Esophagus muscularis mucosa (tissue), 3 donors: Measurements from ENCODE around the gene PBLD.

Experiments
- CTCF ChIP-seq, 3 experiments: fragments of 200-600 bp in 2 of 3; fragments of 450-650 bp in 1 of 3; sonication (generic) in 2 of 3; IDR thresholded peaks; one replicate each; pipeline ENCODE4 v1.5.1; 2017 to 2019; ENCODE audit warnings: antibody characterized with exemption in 3 of 3, mild to moderate bottlenecking in 2 of 3, moderate library complexity in 1 of 3
- EP300 ChIP-seq: sonication (generic); formaldehyde crosslinking; IDR thresholded peaks from one replicate; pipeline ENCODE4 v1.6.1; 2017; ENCODE audit warnings: antibody characterized with exemption

DNA sequence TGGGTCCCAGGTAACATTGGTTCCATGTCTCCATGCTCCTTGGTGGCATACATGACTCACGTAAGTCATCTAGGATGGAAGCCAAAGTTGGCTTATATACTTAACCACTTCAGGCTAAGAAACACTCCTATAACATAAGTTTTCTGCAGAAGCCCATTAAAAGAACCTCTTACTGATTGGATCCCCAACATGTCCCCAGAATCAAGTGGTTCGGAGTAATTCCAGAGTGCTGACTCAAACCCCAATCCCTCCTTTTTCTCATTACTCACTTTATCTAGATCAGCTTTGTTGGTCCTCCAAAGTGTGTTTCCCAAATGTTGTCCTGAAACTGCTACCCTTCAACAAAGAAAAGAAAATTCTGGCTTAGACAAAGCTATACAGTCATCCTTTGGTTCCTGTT is 90.7 kb downstream of the PBLD start:
- TF ChIP-seq CTCF (IDR thresholded peaks at IDR 0.05) (no peak), EP300 (no peak)
